ENCODE data around the gene AQP7.
"Not testable (repeated sequence)": the region's sequence is repeated elsewhere in the genome, so short reads cannot be mapped to it uniquely, and the experiment has no call there.

GRCh38 chr9:33382397-33382796, 20.0 kb downstream of the AQP7 start:
- not testable (repeated sequence) for TF ChIP-seq GLIS3 (CRISPR knock-in tag; IDR thresholded peaks at IDR 0.05); ISL1 (CRISPR knock-in tag; IDR thresholded peaks at IDR 0.05); CSDC2 (CRISPR knock-in tag; IDR thresholded peaks at IDR 0.05); ZC3H10 (CRISPR knock-in tag; IDR thresholded peaks at IDR 0.05); ESRRG (CRISPR knock-in tag; IDR thresholded peaks at IDR 0.05); CREB5 (CRISPR knock-in tag; IDR thresholded peaks at IDR 0.05; ENCODE audit: low read depth); ZFP30 (CRISPR knock-in tag; IDR thresholded peaks at IDR 0.05); ZNF70 (CRISPR knock-in tag; IDR thresholded peaks at IDR 0.05); PATZ1 (CRISPR knock-in tag; IDR thresholded peaks at IDR 0.05; ENCODE audit: borderline replicate concordance); CSRNP3 (CRISPR knock-in tag; IDR thresholded peaks at IDR 0.05); ZFP3 (CRISPR knock-in tag; IDR thresholded peaks at IDR 0.05)
